ENCODE results near the gene MANEA. TPM values are rescaled to one million over a fixed set of nuclear protein-coding genes. Genes with fewer than 3 reads are reported as not detected.

MANEA gene
- total and polyA plus RNA-seq, 2 donors (not counting 3 experiments of a cell fraction or from before 2014, with no cell fraction given): 5.2 to 18.5 TPM

GRCh38 chr6:95578106-95578410, 723 bp downstream of the MANEA start:
- intact Hi-C loops (cut with micrococcal nuclease): no loop called here
- no peaks in the 10 kb centered on the region for H3K9me3 ChIP-seq (replicated peaks; ENCODE audit: control insufficient read depth, insufficient read depth, low read length)
- H3K9ac ChIP-seq (replicated peaks; ENCODE audit: extremely low read depth, insufficient read depth, low read length): peak overlapping the region; percentile 86
- TSS peak; percentile 81 for BruUV-seq (replicated peaks)
- dilution Hi-C loops (cut with MboI; ENCODE audit: extremely low pct_ligation_motif_present, low sequenced_read_pairs): no loop called here
- TF ChIP-seq EZH2 (IDR thresholded peaks at IDR 0.05; ENCODE audit: borderline replicate concordance, low read depth, low read length, severe bottlenecking) (no peak), POLR2AphosphoS5 (IDR thresholded peaks at IDR 0.05; ENCODE audit: insufficient read depth, low read depth, low read length) (no peak), MAX (IDR thresholded peaks at IDR 0.05; ENCODE audit: insufficient read depth, insufficient read length) (no peak)
- FAIRE-seq: peak; percentile 59
- no peaks in the 10 kb centered on the region for H3K9me1 ChIP-seq (replicated peaks; ENCODE audit: control insufficient read depth, extremely low read depth, insufficient read depth, low read length)
- POLR2A ChIA-PET: no interaction called here
- H4K20me1 ChIP-seq (replicated peaks; ENCODE audit: control insufficient read depth, extremely low read depth, insufficient read depth, low read length): no peaks in the 10 kb centered on the region
- H3K4me1 ChIP-seq (ENCODE audit: control insufficient read depth, extremely low read depth, insufficient read depth, low read length): peaks cover 28% of the 10 kb centered on the region
- peak overlapping the region; percentile 89 for H3K4me2 ChIP-seq (ENCODE audit: insufficient read depth, low read length)
- DNase-seq (ENCODE audit: low read depth, low spot score): no peak
- H3K27ac ChIP-seq (ENCODE audit: insufficient read depth, low read depth, low read length): peak overlapping the region; percentile 50
- peak overlapping the region; percentile 21 to 65 (median 57) for H3K4me3 ChIP-seq (replicated peaks in 1 of 3; ENCODE audit: insufficient read depth in 1 of 3, low read depth in 1 of 3, low read length in 3 of 3)
- no peaks in the 10 kb centered on the region for H3K36me3 ChIP-seq (ENCODE audit: control insufficient read depth in 2 of 2, extremely low read depth in 1 of 2, insufficient read depth in 2 of 2, low read length in 2 of 2)
- H3K79me2 ChIP-seq (ENCODE audit: control insufficient read depth, insufficient read depth, low read length): peaks cover 30% of the 10 kb centered on the region
- no peaks in the 10 kb centered on the region for H3K27me3 ChIP-seq (ENCODE audit: control insufficient read depth in 2 of 2, insufficient read depth in 2 of 2, low read length in 2 of 2)
- CTCF ChIA-PET: interaction anchor here (1.4 kb wide), 3 partner anchors 9 to 12 kb away, joined by 3 to 5 read pairs (median 4); no protein-coding TSS in a partner anchor
- H2AFZ ChIP-seq (ENCODE audit: low read depth, low read length): peak overlapping the region; percentile 67

- H3K79me2 ChIP-seq (ENCODE audit: control insufficient read depth, insufficient read depth, low read length): peaks cover 17% of the 10 kb centered on the region
- dilution Hi-C loops (cut with MboI; ENCODE audit: extremely low pct_ligation_motif_present, low sequenced_read_pairs): no loop called here
- DNase-seq (ENCODE audit: low read depth, low spot score): no peak
- no peaks in the 10 kb centered on the region for H3K9me1 ChIP-seq (replicated peaks; ENCODE audit: control insufficient read depth, extremely low read depth, insufficient read depth, low read length)
- H3K27ac ChIP-seq (ENCODE audit: insufficient read depth, low read depth, low read length): no peak overlapping the region
- H3K4me1 ChIP-seq (ENCODE audit: control insufficient read depth, extremely low read depth, insufficient read depth, low read length): peaks cover 14% of the 10 kb centered on the region
- no peak overlapping the region for H3K9ac ChIP-seq (replicated peaks; ENCODE audit: extremely low read depth, insufficient read depth, low read length)
- intact Hi-C loops (cut with micrococcal nuclease): no loop called here
- no TSS peak for BruUV-seq (replicated peaks)
- no peak overlapping the region for H2AFZ ChIP-seq (ENCODE audit: low read depth, low read length)
- TF ChIP-seq GATA2 (IDR thresholded peaks at IDR 0.05; ENCODE audit: insufficient read depth, insufficient read length, low read depth, low read length) (no peak), CTCF (IDR thresholded peaks at IDR 0.05; ENCODE audit: extremely low read depth in 1 of 2, insufficient read depth in 1 of 2, low read depth in 1 of 2, low read length in 2 of 2) (no peak), JUN (IDR thresholded peaks at IDR 0.05; ENCODE audit: borderline replicate concordance, insufficient read depth, insufficient read length, low read depth) (no peak), POLR2AphosphoS5 (IDR thresholded peaks at IDR 0.05; ENCODE audit: insufficient read depth, low read depth, low read length) (no peak), MAX (IDR thresholded peaks at IDR 0.05; ENCODE audit: insufficient read depth, insufficient read length) (no peak), POLR2A (IDR thresholded peaks at IDR 0.05; ENCODE audit: low read depth, low read length) (no peak), FOS (IDR thresholded peaks at IDR 0.05; ENCODE audit: borderline replicate concordance, insufficient read depth, low read length) (no peak), MYC (IDR thresholded peaks at IDR 0.05; ENCODE audit: low read depth, low read length) (no peak), EZH2 (IDR thresholded peaks at IDR 0.05; ENCODE audit: borderline replicate concordance, low read depth, low read length, severe bottlenecking) (no peak)
- H3K4me2 ChIP-seq (ENCODE audit: insufficient read depth, low read length): no peak overlapping the region
- H4K20me1 ChIP-seq (replicated peaks; ENCODE audit: control insufficient read depth, extremely low read depth, insufficient read depth, low read length): no peaks in the 10 kb centered on the region
- no peaks in the 10 kb centered on the region for H3K27me3 ChIP-seq (ENCODE audit: control insufficient read depth in 2 of 2, insufficient read depth in 2 of 2, low read length in 2 of 2)
- CTCF ChIA-PET: interaction anchor here (0.9 kb wide), 1 partner anchor 19 kb away, joined by 3 read pairs; no protein-coding TSS in a partner anchor
- no peaks in the 10 kb centered on the region for H3K36me3 ChIP-seq (ENCODE audit: control insufficient read depth in 2 of 2, extremely low read depth in 1 of 2, insufficient read depth in 2 of 2, low read length in 2 of 2)
- no peak for FAIRE-seq
- POLR2A ChIA-PET: no interaction called here
- no peaks in the 10 kb centered on the region for H3K9me3 ChIP-seq (replicated peaks; ENCODE audit: control insufficient read depth, insufficient read depth, low read length)
- no peak overlapping the region for H3K4me3 ChIP-seq (replicated peaks in 1 of 3; ENCODE audit: insufficient read depth in 1 of 3, low read depth in 1 of 3, low read length in 3 of 3)
Measured at GRCh38 chr6:95581073-95581472, 3.7 kb downstream of the MANEA start.

Data from endothelial cell of umbilical vein (primary cell).